IPS-20b (cell line): Measurements from ENCODE around the gene CCIN.
"Not testable (repeated sequence)": the region's sequence is repeated elsewhere in the genome, so short reads cannot be mapped to it uniquely, and the experiment has no call there.

ENCODE experiments used
- H3K27ac ChIP-seq: one replicate; pipeline ENCODE4 v1.5.1; 2013; ENCODE audit warnings: low read length
- H3K27me3 ChIP-seq: 2 replicates; pipeline ENCODE4 v1.6.1; 2013; ENCODE audit warnings: mild to moderate bottlenecking, low read length, inconsistent platforms; ENCODE audit not compliant: insufficient read depth
- H3K36me3 ChIP-seq: 2 replicates; pipeline ENCODE4 v1.6.1; 2013; ENCODE audit warnings: low read depth, mild to moderate bottlenecking, inconsistent platforms, low read length, moderate library complexity; ENCODE audit not compliant: insufficient read depth
- H3K4me1 ChIP-seq: 2 replicates; pipeline ENCODE4 v1.6.1; 2013; ENCODE audit warnings: mild to moderate bottlenecking, control low read depth, inconsistent platforms, low read length, moderate library complexity; ENCODE audit not compliant: insufficient read depth
- H3K4me3 ChIP-seq: 2 replicates; pipeline ENCODE4 v1.5.1; 2013; ENCODE audit warnings: mild to moderate bottlenecking, low read length, inconsistent platforms
- H3K9ac ChIP-seq: 2 replicates; pipeline ENCODE4 v1.6.1; 2013; ENCODE audit warnings: low read depth, mild to moderate bottlenecking, inconsistent platforms, low read length, moderate library complexity
- H3K9me3 ChIP-seq: 2 replicates; pipeline ENCODE4 v1.6.1; 2013; ENCODE audit warnings: mild to moderate bottlenecking, low read depth, low read length, inconsistent platforms; ENCODE audit not compliant: insufficient read depth

Gene CCIN

GRCh38 chr9:36169166-36169565 lies at the start of gene CCIN:
Gene CCIN, plus strand, starts transcription at chr9:36169388. Its CDS starts 115 bp downstream, at chr9:36169503.
- Histone ChIP-seq H3K4me1 (peaks cover 7% of the 10 kb centered on the region; the same call in 1 of the 2 replicates), H3K36me3 (no peaks in the 10 kb centered on the region), H3K4me3 (no peak within 1 kb of the TSS), H3K9me3 (no peaks in the 10 kb centered on the region), H3K27me3 (no peaks in the 10 kb centered on the region), H3K27ac (no peak within 1 kb of the TSS), H3K9ac (no peak within 1 kb of the TSS)

- H3K27ac ChIP-seq: no peak overlapping the region
- no peaks in the 10 kb centered on the region for H3K9me3 ChIP-seq
- H3K4me3 ChIP-seq: no peak overlapping the region
- peaks cover 11% of the 10 kb centered on the region for H3K36me3 ChIP-seq
- H3K9ac ChIP-seq: no peak overlapping the region
- H3K27me3 ChIP-seq: no peaks in the 10 kb centered on the region
- no peaks in the 10 kb centered on the region for H3K4me1 ChIP-seq
Measured at GRCh38 chr9:36119476-36119875, 49.7 kb upstream of the CCIN start.

GRCh38 chr9:36120705-36121104 lies 48.5 kb upstream of the CCIN start:
- Histone ChIP-seq H3K36me3 (peaks cover 11% of the 10 kb centered on the region), H3K9ac (no peak overlapping the region), H3K4me3 (no peak overlapping the region), H3K27ac (no peak overlapping the region), H3K9me3 (no peaks in the 10 kb centered on the region), H3K4me1 (no peaks in the 10 kb centered on the region), H3K27me3 (no peaks in the 10 kb centered on the region)

- H3K4me3 ChIP-seq: no peak overlapping the region
- no peak overlapping the region for H3K9ac ChIP-seq
- H3K4me1 ChIP-seq: no peaks in the 10 kb centered on the region
- no peaks in the 10 kb centered on the region for H3K27me3 ChIP-seq
- no peaks in the 10 kb centered on the region for H3K9me3 ChIP-seq
- H3K27ac ChIP-seq: no peak overlapping the region
- H3K36me3 ChIP-seq: peaks cover 11% of the 10 kb centered on the region
Measured at GRCh38 chr9:36121971-36122370, 47.2 kb upstream of the CCIN start.

- Histone ChIP-seq H3K4me1 (no peaks in the 10 kb centered on the region), H3K9me3 (no peaks in the 10 kb centered on the region), H3K4me3 (no peak overlapping the region), H3K36me3 (peaks cover 11% of the 10 kb centered on the region), H3K27ac (no peak overlapping the region), H3K9ac (no peak overlapping the region), H3K27me3 (peaks cover 4% of the 10 kb centered on the region; the same call in 1 of the 2 replicates)
Measured at GRCh38 chr9:36123515-36123914, 45.7 kb upstream of the CCIN start.

GRCh38 chr9:36125062-36125855 lies 43.9 kb upstream of the CCIN start:
- Histone ChIP-seq H3K27me3 (peaks cover 4% of the 10 kb centered on the region; the same call in 1 of the 2 replicates), H3K4me3 (no peak overlapping the region), H3K27ac (no peak overlapping the region), H3K9me3 (no peaks in the 10 kb centered on the region), H3K36me3 (peaks cover 11% of the 10 kb centered on the region), H3K4me1 (no peaks in the 10 kb centered on the region), H3K9ac (no peak overlapping the region)

- Histone ChIP-seq H3K4me3 (no peak overlapping the region), H3K27me3 (peaks cover 4% of the 10 kb centered on the region; the same call in 1 of the 2 replicates), H3K36me3 (peaks cover 11% of the 10 kb centered on the region), H3K4me1 (no peaks in the 10 kb centered on the region), H3K9me3 (no peaks in the 10 kb centered on the region), H3K9ac (no peak overlapping the region), H3K27ac (no peak overlapping the region)
Measured at GRCh38 chr9:36126016-36126730, 43.0 kb upstream of the CCIN start.

GRCh38 chr9:36127652-36128244 lies 41.4 kb upstream of the CCIN start:
- H3K27me3 ChIP-seq: peaks cover 7% of the 10 kb centered on the region
- no peak overlapping the region for H3K9ac ChIP-seq
- no peak overlapping the region for H3K4me3 ChIP-seq
- H3K4me1 ChIP-seq: 0 out of 2 replicates have a peak, but pooled peaks cover 2% of the 10 kb centered on the region
- no peaks in the 10 kb centered on the region for H3K9me3 ChIP-seq
- peaks cover 4% of the 10 kb centered on the region for H3K36me3 ChIP-seq
- no peak overlapping the region for H3K27ac ChIP-seq

GRCh38 chr9:36128349-36128748 lies 40.8 kb upstream of the CCIN start:
- Histone ChIP-seq H3K36me3 (no peaks in the 10 kb centered on the region), H3K4me3 (no peak overlapping the region), H3K9ac (no peak overlapping the region), H3K4me1 (peaks cover 2% of the 10 kb centered on the region; the same call in 1 of the 2 replicates), H3K27ac (no peak overlapping the region), H3K9me3 (no peaks in the 10 kb centered on the region), H3K27me3 (peaks cover 13% of the 10 kb centered on the region)

- H3K27me3 ChIP-seq: peaks cover 21% of the 10 kb centered on the region
- H3K4me3 ChIP-seq: no peak overlapping the region
- no peak overlapping the region for H3K9ac ChIP-seq
- H3K36me3 ChIP-seq: no peaks in the 10 kb centered on the region
- peaks cover 2% of the 10 kb centered on the region; the same call in 1 of the 2 replicates for H3K4me1 ChIP-seq
- no peaks in the 10 kb centered on the region for H3K9me3 ChIP-seq
- H3K27ac ChIP-seq: no peak overlapping the region
Measured at GRCh38 chr9:36129139-36129538, 40.0 kb upstream of the CCIN start.

- not testable (repeated sequence) for H3K36me3 ChIP-seq, H3K4me1 ChIP-seq, H3K4me3 ChIP-seq, H3K27ac ChIP-seq, H3K9me3 ChIP-seq, H3K9ac ChIP-seq
- peaks cover 46% of the 10 kb centered on the region for H3K27me3 ChIP-seq
Measured at GRCh38 chr9:36131666-36132065, 37.5 kb upstream of the CCIN start.
